Calu3 (cell line): Measurements from ENCODE around the gene RMI2. TPM values are rescaled to one million over a fixed set of nuclear protein-coding genes. Genes with fewer than 3 reads are reported as not detected.

Source experiments
- BruUV-seq: library from RNA; stranded (reverse); fragments of 400-500 nt; replicated peaks from 2 replicates; lab custom pipeline; 2021; lab: Mats Ljungman, UMichigan
- CTCF ChIA-PET: fragments of 300-600 bp; sonication (Branson Sonifier 250); formaldehyde crosslinking; loops from one replicate; lab custom pipeline; 2022; ENCODE audit warnings: antibody characterized with exemption; lab: Charles Lee
- DNase-seq: peaks from one replicate; pipeline ENCODE4 v3.0.0; 2022
- H3K27ac Mint-ChIP-seq: one replicate; pipeline ENCODE4 v1.8.0; 2022; ENCODE audit warnings: mixed read lengths; ENCODE audit not compliant: unreplicated experiment
- H3K27me3 Mint-ChIP-seq: one replicate; pipeline ENCODE4 v1.8.0; 2022; ENCODE audit warnings: mixed read lengths; ENCODE audit not compliant: unreplicated experiment
- H3K36me3 Mint-ChIP-seq: one replicate; pipeline ENCODE4 v1.8.0; 2022; ENCODE audit warnings: mild to moderate bottlenecking, moderate library complexity, mixed read lengths; ENCODE audit not compliant: insufficient read depth, unreplicated experiment
- H3K4me1 Mint-ChIP-seq: one replicate; pipeline ENCODE4 v1.8.0; 2022; ENCODE audit warnings: mild to moderate bottlenecking, low read depth, mixed read lengths; ENCODE audit not compliant: unreplicated experiment
- H3K4me3 Mint-ChIP-seq: one replicate; pipeline ENCODE4 v1.8.0; 2022; ENCODE audit warnings: mild to moderate bottlenecking, low read depth, moderate library complexity, mixed read lengths; ENCODE audit not compliant: unreplicated experiment
- H3K9me3 Mint-ChIP-seq: one replicate; pipeline ENCODE4 v1.8.0; 2022; ENCODE audit warnings: low read depth, mixed read lengths; ENCODE audit not compliant: unreplicated experiment
- intact Hi-C: fragments of 100-400 bp; cut with micrococcal nuclease; formaldehyde crosslinking; loops from one replicate; pipeline ENCODE4 v1.10.0; 2022; ENCODE audit not compliant: unreplicated experiment
- total RNA-seq: library from RNA; stranded (reverse); gene quantifications from 2 replicates; pipeline ENCODE4 v1.2.3, GENCODE V29; 2022
- TF ChIP-seq, protein P1 (sequence below): fragments of 200-600 bp; IDR thresholded peaks from one replicate; pipeline ENCODE4 v1.8.0; 2022; ENCODE audit warnings: antibody characterized with exemption; ENCODE audit not compliant: unreplicated experiment

The RMI2 gene
- total RNA-seq, 1 experiment from 2014 or later = 55.4 TPM

DNA sequence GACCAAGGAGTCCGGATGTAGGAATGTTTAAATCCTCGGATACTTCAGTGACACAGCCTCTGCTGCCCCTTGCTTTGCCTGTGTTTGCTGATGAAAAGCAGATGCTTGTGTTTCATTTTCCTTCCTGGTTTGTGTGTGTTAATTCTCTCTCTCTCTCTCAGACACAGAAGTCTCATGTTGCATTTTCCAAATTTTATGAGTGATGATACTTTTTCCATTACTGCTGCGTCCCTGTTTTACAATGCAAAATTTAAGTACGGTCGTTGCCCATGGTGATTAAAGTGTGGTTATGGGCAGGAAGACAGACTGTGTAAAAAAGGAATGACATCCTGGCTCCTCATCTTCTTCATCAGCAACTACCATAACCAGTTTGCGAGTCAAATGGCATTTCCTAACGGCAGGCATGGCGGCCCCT lies 5.7 kb downstream of the RMI2 start:
- intact Hi-C loops = no loop called here

DNA sequence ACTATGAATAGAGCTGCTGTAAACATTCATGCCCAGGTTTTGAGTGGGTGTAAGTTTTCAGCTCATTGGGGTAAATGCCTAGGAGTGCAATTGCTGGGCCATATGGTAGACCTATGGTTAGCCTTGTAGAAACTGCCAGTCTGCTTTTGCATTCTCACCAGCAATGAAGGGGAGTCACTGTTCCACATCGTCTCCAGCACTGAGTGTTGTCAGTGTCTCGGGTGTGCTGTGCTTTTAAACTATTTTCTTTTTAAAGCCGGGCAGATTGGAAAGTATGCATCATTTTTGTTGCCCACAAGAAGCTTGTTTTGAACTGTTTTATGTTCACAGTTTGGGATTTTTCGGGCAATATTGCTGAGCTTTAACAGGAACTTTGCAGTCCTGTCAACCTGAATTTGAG lies 7.9 kb downstream of the RMI2 start:
- H3K4me3 Mint-ChIP-seq = no peak overlapping the region
- no peak overlapping the region for H3K27ac Mint-ChIP-seq

More for the DNA sequence above, 5.7 kb downstream of the RMI2 start:
- Mint-ChIP-seq H3K4me3 (no peak overlapping the region), H3K36me3 (peaks cover 19% of the 10 kb centered on the region), H3K4me1 (peaks cover 35% of the 10 kb centered on the region), H3K27me3 (no peaks in the 10 kb centered on the region), H3K9me3 (no peaks in the 10 kb centered on the region), H3K27ac (no peak overlapping the region)
- TF ChIP-seq, protein P1, sequence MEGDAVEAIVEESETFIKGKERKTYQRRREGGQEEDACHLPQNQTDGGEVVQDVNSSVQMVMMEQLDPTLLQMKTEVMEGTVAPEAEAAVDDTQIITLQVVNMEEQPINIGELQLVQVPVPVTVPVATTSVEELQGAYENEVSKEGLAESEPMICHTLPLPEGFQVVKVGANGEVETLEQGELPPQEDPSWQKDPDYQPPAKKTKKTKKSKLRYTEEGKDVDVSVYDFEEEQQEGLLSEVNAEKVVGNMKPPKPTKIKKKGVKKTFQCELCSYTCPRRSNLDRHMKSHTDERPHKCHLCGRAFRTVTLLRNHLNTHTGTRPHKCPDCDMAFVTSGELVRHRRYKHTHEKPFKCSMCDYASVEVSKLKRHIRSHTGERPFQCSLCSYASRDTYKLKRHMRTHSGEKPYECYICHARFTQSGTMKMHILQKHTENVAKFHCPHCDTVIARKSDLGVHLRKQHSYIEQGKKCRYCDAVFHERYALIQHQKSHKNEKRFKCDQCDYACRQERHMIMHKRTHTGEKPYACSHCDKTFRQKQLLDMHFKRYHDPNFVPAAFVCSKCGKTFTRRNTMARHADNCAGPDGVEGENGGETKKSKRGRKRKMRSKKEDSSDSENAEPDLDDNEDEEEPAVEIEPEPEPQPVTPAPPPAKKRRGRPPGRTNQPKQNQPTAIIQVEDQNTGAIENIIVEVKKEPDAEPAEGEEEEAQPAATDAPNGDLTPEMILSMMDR = no peak
- no TSS peak for BruUV-seq
- DNase-seq = no peak
- CTCF ChIA-PET = interaction anchor here (0.6 to 0.7 kb wide), 2 partner anchors 279 to 375 kb away, joined by 3 to 5 read pairs; no protein-coding TSS in a partner anchor

DNA sequence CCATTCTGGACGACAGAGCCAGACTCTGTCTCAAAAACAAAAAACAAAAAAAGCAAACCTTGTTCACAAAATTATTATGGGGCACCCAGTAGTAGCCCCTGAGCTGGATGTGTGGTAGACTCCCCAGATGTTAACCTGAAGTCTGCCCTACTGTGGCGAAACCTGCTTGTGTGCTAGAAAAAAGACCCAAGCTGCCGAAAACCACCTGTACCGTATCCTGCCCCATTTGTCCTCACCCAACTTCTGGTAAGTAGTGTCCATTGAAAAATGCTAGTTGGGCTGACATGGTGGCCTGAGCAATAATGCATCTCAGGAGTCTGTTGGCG lies 9.1 kb downstream of the RMI2 start:
- CTCF ChIA-PET = interaction anchor here (0.6 kb wide), 1 partner anchor 43 kb away, joined by 3 read pairs; no protein-coding TSS in a partner anchor
- Mint-ChIP-seq H3K4me1 (peaks cover 36% of the 10 kb centered on the region), H3K9me3 (no peaks in the 10 kb centered on the region), H3K4me3 (no peak overlapping the region), H3K27ac (no peak overlapping the region), H3K36me3 (peaks cover 14% of the 10 kb centered on the region), H3K27me3 (no peaks in the 10 kb centered on the region)
- intact Hi-C loops = no loop called here
- DNase-seq = no peak
- no TSS peak for BruUV-seq
- TF ChIP-seq, protein P1 = no peak

More for the DNA sequence above, 7.9 kb downstream of the RMI2 start:
- intact Hi-C loops = no loop called here
- no peaks in the 10 kb centered on the region for H3K27me3 Mint-ChIP-seq
- TF ChIP-seq, protein P1 = no peak
- no peak for DNase-seq
- H3K4me1 Mint-ChIP-seq = peaks cover 32% of the 10 kb centered on the region
- CTCF ChIA-PET = interaction anchor here (1.3 kb wide), 1 partner anchor 25 kb away, joined by 3 read pairs; no protein-coding TSS in a partner anchor
- H3K36me3 Mint-ChIP-seq = peaks cover 10% of the 10 kb centered on the region
- H3K9me3 Mint-ChIP-seq = no peaks in the 10 kb centered on the region
- BruUV-seq = no TSS peak

DNA sequence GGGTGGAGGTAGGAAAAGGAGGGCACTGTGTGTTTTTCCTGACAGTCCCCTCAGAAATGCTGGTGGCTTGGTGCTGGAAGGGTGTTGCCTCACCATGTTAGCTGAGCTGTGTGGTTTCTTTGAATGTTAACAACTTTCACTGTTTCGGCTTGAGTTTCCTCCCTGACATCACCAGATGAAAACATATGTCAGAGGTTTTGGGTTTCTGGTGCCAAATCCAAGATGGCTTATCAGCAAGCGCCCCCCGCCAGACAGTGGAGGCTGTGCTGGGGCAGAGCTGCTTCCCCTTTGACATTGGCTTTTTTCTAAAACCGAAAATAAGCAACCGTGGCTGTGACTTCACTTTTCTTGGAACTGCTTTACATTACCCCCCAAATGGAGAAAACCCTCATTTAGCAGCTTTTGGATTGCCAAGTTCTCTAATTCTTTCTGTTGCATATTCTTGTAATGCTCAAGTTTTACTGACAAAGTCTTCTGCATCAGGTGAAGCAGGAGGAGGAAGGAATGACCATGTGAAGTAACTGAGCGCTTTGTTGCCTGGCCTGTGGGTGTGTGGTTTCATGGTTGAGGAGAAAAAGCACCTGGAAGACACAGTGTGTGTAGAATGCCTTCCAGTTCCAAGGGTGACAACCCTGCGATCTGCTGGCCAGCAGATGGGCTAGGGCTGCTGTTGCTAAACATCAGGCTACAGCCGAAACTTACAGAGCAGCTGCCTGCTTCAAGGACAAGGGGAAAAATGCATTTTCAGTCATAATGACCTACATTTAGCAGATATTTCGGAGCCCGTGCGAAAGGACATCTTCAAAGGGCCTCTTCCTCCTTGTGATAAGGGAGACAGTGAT lies 9.7 kb downstream of the RMI2 start:
- peaks cover 14% of the 10 kb centered on the region for H3K36me3 Mint-ChIP-seq
- H3K4me1 Mint-ChIP-seq = peaks cover 36% of the 10 kb centered on the region
- no peak overlapping the region for H3K27ac Mint-ChIP-seq
- TF ChIP-seq, protein P1 = no peak
- H3K4me3 Mint-ChIP-seq = no peak overlapping the region
- no TSS peak for BruUV-seq
- H3K9me3 Mint-ChIP-seq = no peaks in the 10 kb centered on the region
- CTCF ChIA-PET = no interaction called here
- intact Hi-C loops = loop anchor here (5.0 kb wide), 2 partner anchors 98 to 383 kb away; partner anchors contain the start of gene SOCS1
- H3K27me3 Mint-ChIP-seq = no peaks in the 10 kb centered on the region
- no peak for DNase-seq
